Measurements from ENCODE around the gene ZNF367.
"Not testable (repeated sequence)": the region's sequence is repeated elsewhere in the genome, so short reads cannot be mapped to it uniquely, and the experiment has no call there.

Gene ZNF367

DNA sequence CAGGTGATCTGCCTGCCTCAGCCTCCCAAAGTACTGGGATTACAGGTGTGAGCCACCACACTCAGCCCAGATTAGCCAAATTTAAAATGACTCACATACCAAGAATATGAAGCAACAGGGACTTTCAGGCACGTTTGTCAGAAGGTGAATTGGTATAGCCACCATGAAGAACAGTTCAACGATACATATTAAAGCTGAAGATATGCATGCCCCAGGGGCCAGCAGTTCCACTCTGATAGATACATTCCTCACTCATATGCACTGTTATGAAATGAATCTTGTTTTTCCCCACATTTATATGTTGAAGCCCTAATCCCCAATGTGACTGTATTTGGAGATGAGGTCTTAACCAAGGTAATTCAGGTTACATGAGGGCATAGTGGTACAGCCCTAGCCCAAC, 57.2 kb downstream of the ZNF367 start:
- DNase-seq = no peak

DNA sequence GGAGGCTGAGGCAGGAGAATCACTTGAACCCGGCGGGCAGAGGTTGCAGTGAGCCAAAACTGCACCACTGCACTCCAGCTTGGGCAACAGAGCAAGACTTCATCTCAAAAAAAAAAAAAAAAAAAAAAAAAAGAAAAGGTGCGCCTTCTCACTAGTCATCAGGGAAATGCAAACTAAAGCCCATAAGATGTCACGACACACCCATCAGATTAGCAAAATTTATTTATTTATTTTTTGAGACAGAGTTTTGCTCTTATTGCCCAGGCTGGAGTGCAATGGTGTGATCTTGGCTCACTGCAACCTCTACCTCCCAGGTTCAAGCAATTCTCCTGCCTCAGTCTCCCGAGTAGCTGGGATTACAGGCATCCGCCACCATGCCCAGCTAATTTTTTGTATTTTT, 57.6 kb downstream of the ZNF367 start:
- DNase-seq = not testable (repeated sequence)

DNA sequence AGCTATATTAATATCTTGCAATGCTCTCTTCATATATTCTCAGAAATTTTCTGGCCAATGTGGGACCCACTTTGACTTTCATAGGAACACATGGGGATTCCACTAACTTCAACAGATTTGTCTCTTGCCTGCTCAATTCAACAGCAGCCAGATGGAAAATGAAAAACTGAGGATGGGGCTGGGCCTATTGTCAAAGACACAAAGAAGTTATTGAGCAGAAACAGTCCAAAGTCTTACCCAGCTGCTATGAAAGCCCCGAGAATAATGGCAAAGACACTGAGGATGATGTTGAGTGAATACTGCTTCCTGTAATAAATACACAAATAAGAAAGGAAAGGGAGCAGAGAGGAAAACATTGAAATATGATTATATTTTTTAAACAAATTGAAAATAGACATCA, 67.3 kb downstream of the ZNF367 start:
- no peak for DNase-seq

DNA sequence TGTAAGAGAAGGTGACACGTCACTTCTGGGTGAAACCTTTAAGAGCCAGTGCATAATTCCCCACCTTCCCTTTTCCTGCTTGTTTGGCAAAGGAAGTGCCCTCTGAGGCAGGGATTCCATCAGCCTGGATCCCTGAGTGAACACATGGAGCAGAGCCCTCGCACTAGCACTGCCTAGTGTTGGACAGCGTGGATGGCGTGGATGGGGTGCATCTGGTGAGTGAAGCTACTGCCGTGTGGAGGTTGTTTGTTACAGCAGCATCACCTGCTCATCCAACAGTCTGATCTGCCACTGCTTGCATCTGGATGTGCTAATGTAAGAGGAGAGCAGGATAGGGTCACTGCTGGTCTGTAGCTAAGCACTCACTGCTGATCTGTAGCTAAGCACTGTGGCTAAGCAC, 69.9 kb downstream of the ZNF367 start:
- DNase-seq = no peak

DNA sequence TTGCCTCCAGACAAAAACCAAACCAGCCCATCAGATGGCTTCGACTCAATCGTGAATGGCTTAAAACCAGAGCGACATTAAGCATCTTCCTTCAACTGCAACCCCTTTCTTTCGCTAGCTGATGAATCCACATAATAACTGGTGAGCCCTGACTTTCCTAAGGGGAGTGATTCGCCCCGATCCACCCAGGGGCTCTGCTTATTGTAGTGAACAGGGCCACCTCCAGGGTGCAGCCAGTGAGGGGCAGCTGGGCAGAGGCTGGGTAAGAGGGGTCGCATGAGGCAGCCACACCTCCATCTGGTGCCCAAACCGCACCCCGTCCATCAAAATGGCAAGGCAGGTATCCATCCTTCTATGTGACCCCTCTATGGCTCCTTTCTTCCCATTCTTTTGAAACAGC, 72.6 kb downstream of the ZNF367 start:
- DNase-seq = no peak

DNA sequence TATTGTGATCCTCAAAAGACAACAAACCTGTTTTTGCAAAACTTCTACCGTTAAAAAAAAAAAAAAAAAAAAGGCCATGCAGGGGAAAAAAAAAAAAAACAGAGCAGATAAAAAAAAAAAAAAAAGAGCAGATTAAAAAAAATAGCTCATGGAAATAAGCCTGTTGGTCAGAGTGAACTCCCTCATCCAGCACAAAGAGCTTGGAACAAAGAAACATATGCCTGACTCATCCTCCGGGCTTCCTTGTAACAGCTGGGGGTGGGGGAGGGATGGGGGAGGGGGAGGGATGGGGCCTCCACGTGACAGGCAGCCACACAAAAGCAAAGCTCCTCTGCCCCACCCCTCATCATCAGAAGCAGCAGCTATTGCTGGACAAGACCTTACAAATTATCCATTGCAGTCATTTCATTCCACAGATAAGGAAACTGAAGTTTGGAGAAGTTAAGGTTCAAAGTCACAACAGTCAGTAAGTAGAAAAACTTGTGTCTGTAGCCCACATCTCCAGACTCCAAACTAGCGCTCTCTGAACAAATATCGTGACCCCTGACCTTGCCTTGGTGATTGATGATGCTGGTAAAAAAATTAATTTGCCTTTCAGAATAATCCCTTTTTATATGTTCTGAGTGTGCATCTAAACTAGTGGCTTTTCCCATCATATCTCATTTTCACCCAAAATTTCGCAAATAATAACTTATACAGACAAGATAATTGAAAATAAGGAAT, 73.6 kb downstream of the ZNF367 start:
- peak in 1 of 2 experiments; percentile 2 for DNase-seq

DNA sequence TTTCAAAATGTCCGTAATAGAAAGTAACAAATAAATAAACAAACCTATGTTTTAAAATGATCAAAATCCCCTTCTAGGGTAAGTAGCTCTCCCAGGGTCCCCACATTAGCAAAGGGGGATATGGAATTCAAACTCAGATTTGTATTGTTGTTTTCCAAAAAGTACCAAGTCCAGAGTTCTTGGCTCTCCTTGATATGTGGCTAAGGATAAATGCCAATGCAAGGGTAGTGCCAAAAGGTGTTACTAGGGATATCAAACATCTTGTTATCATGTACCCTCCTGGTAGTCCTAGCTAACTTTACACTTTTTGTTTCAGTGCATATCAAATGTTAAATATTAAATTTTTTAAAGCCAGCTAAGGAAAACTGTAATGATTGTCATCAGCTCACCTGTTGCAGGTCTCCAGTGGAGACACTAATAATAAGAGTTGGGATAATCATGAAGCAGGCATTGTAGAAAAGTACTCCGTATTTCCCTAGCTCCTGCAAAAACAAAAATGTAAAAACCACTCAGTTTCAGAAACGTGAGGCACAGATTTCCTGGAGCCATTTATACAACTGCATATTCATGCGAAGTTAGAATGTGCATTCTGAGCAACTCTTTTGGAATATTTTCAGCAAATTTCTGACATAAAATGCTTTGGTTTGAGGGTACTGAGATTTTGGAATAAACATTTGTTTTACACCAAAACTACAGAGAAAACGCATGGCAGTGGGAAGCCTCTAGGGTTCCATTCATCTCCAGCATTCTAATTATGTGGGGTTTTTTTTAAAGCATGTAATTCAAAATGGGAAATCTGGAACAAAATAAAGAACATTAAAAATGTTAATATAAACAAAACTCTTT, 74.4 kb downstream of the ZNF367 start:
- no peak for DNase-seq

DNA sequence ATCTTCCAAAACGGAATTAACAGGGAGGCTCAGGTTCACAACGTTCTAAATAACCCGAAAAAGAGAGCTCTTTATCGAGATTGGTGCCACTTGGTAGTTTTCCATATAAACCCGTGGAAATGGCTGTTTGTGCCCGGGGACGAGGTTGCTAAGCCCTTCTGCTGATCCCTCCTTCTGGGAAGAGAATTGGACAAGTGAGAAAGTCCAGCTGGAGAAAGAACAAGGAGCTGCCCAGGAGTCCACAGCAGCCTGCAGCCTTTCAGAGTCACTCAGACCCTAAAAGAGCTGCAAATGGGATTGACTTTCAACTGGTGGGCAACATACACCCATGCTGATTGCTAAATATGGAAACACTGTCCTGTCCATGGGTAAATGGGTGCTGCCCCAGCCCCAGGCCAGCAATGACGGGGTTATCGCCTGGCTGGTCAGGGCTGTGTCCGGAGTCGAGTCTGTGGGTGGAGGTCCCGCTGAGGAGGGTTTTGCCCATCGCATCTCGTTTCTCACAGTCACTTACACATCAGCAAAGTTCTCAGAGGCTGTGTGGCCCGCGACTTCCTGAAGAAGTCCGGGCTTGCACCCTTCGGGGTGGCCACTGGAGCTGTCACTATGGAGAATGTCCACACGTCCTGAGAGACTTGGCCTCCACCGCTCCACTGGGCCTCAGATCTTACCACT, 75.5 kb downstream of the ZNF367 start:
- no peak for DNase-seq

DNA sequence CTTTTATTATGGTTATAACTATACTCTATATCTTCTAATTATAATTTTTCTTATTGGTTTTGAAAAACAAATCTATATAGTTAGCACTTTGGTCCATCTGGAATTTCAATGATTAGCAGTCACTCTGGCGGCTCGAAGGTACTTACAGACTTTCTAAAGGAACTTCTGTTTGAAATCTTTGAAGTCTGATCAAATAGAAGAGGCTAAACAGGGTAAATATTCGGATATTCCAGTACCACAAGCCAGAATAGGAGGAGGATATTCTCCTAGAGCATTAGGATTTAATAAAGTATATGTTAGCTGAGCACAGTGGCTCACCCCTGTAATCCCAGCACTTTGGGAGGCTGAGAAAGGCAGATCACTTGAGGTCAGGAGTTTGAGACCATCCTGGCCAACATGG, 77.5 kb downstream of the ZNF367 start:
- no peak for DNase-seq

DNA sequence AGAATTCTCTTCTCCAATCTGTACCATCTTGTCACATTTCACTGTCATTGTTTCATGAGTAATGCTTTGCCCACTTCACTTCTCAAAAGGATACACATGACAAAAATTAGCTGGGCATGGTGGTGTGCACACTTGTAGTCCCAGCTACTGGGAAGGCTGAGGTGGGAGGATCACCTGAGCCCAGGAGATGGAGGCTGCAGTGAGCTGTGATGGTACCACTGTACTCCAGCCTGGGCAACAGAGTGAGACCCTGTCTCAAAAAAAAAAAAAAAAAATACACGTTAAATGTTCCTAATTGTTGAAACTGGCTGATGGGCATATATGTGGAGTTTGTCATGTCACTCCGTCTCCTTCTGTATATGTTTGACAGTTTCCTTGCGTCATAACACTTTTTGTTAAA, 79.9 kb downstream of the ZNF367 start:
- no peak for DNase-seq
